Gastrocnemius medialis (tissue), 4 donors: ENCODE results near the gene MYOM1.

Experiments
- POLR2A ChIP-seq, 2 donors: fragments of 450-650 bp; IDR thresholded peaks; one replicate each; pipeline ENCODE4 v1.6.1; 2017; ENCODE audit warnings: antibody characterized with exemption in 2 of 2, mild to moderate bottlenecking in 2 of 2, moderate library complexity in 2 of 2
- TF ChIP-seq, protein P1 (sequence below), 5 experiments: fragments of 450-650 bp in 3 of 5; fragments of 200-600 bp in 2 of 5; sonication (generic) in 2 of 5; IDR thresholded peaks in 4 of 5; conservative IDR thresholded peaks in 1 of 5; 1 replicate in 4 of 5; 2 replicates in 1 of 5; pipeline ENCODE4 v1.5.1; 2016 to 2019; ENCODE audit warnings: antibody characterized with exemption in 5 of 5, mild to moderate bottlenecking in 3 of 5, moderate library complexity in 3 of 5

DNA sequence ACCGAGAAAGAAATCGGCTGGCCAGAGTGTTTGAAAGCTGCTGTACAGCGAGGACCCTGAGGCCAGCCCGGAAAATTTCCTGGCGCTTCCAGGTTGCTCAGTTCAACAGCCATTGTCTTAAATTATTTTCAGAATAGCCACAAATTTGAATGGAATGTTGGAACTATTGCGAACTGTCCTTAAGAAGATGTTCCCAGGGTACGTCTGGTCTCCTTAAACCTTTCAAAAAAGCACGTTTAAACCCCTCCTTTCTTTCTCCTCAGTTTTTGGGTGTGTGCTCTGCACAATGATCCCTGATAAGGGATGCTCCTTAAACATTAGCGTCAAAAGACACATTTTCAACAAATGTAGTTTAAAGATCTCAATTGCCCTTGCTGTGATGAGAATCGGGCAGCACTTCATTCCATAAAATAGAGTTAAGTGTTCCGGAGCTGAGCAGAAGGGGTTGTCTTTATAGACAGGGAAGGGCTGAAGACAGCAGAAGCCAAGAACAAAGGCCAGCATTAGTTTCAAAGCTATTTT is 192.3 kb downstream of the MYOM1 start:
- TF ChIP-seq, protein P1, sequence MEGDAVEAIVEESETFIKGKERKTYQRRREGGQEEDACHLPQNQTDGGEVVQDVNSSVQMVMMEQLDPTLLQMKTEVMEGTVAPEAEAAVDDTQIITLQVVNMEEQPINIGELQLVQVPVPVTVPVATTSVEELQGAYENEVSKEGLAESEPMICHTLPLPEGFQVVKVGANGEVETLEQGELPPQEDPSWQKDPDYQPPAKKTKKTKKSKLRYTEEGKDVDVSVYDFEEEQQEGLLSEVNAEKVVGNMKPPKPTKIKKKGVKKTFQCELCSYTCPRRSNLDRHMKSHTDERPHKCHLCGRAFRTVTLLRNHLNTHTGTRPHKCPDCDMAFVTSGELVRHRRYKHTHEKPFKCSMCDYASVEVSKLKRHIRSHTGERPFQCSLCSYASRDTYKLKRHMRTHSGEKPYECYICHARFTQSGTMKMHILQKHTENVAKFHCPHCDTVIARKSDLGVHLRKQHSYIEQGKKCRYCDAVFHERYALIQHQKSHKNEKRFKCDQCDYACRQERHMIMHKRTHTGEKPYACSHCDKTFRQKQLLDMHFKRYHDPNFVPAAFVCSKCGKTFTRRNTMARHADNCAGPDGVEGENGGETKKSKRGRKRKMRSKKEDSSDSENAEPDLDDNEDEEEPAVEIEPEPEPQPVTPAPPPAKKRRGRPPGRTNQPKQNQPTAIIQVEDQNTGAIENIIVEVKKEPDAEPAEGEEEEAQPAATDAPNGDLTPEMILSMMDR (IDR thresholded peaks at IDR 0.05 in 4 of 5, conservative IDR thresholded peaks at IDR 0.05 in 1 of 5): no peak
- no peak for TF ChIP-seq POLR2A (IDR thresholded peaks at IDR 0.05)
